Muscle layer of colon (tissue), 2 donors: ENCODE results near the gene RUNX1.

ENCODE experiments used
- H3K27ac ChIP-seq: one replicate; pipeline ENCODE4 v1.7.0; 2013; ENCODE audit warnings: low read depth, mild to moderate bottlenecking, low read length, moderate library complexity
- H3K27me3 ChIP-seq, 2 donors: one replicate each; pipeline ENCODE4 v1.7.0; 2013; ENCODE audit warnings: low read length in 2 of 2, mild to moderate bottlenecking in 2 of 2; ENCODE audit not compliant: insufficient read depth in 2 of 2, control insufficient read depth in 1 of 2
- H3K36me3 ChIP-seq: one replicate; pipeline ENCODE4 v1.7.0; 2013; ENCODE audit warnings: mild to moderate bottlenecking, low read length; ENCODE audit not compliant: insufficient read depth
- H3K4me1 ChIP-seq: one replicate; pipeline ENCODE4 v1.7.0; 2013; ENCODE audit warnings: mild to moderate bottlenecking, low read length; ENCODE audit not compliant: insufficient read depth
- H3K4me3 ChIP-seq, 2 donors: one replicate each; pipeline ENCODE4 v1.7.0; 2013; ENCODE audit warnings: low read length in 2 of 2, low read depth in 1 of 2, mild to moderate bottlenecking in 1 of 2, moderate library complexity in 1 of 2
- H3K9ac ChIP-seq: one replicate; pipeline ENCODE4 v1.7.0; 2013; ENCODE audit warnings: low read length
- H3K9me3 ChIP-seq: one replicate; pipeline ENCODE4 v1.7.0; 2013; ENCODE audit warnings: mild to moderate bottlenecking, low read length
- donor health status: abdominal sarcoma.
- donor health status: Adenocarcinoma of cecum.

Gene RUNX1

GRCh38 chr21:34796518-34797200, 252.4 kb downstream of the RUNX1 start:
- Histone ChIP-seq H3K9me3 (no peaks in the 10 kb centered on the region), H3K4me1 (peaks cover 30% of the 10 kb centered on the region), H3K4me3 (no peak overlapping the region), H3K27me3 (no peaks in the 10 kb centered on the region), H3K9ac (no peak overlapping the region), H3K36me3 (no peaks in the 10 kb centered on the region), H3K27ac (no peak overlapping the region)

- H3K27me3 ChIP-seq, result no peaks in the 10 kb centered on the region
- no peak overlapping the region for H3K9ac ChIP-seq
- H3K9me3 ChIP-seq, result no peaks in the 10 kb centered on the region
- H3K36me3 ChIP-seq, result no peaks in the 10 kb centered on the region
- no peak overlapping the region for H3K27ac ChIP-seq
- peak overlapping the region in 1 of 2 donors; percentile 2 for H3K4me3 ChIP-seq
- H3K4me1 ChIP-seq, result peaks cover 30% of the 10 kb centered on the region
Measured at GRCh38 chr21:34795548-34796180, 253.4 kb downstream of the RUNX1 start.

GRCh38 chr21:34795175-34795547, 253.9 kb downstream of the RUNX1 start:
- Histone ChIP-seq H3K27me3 (no peaks in the 10 kb centered on the region), H3K36me3 (no peaks in the 10 kb centered on the region), H3K9ac (no peak overlapping the region), H3K27ac (no peak overlapping the region), H3K4me1 (peaks cover 30% of the 10 kb centered on the region), H3K4me3 (peak overlapping the region in 1 of 2 donors; percentile 2), H3K9me3 (no peaks in the 10 kb centered on the region)

- Histone ChIP-seq H3K27me3 (no peaks in the 10 kb centered on the region), H3K9ac (no peak overlapping the region), H3K9me3 (no peaks in the 10 kb centered on the region), H3K27ac (no peak overlapping the region), H3K36me3 (no peaks in the 10 kb centered on the region), H3K4me1 (peaks cover 30% of the 10 kb centered on the region), H3K4me3 (no peak overlapping the region)
Measured at GRCh38 chr21:34794686-34795085, 254.4 kb downstream of the RUNX1 start.

GRCh38 chr21:34793471-34793870, 255.6 kb downstream of the RUNX1 start:
- H3K9ac ChIP-seq, result no peak overlapping the region
- no peaks in the 10 kb centered on the region for H3K9me3 ChIP-seq

GRCh38 chr21:34792504-34793089, 256.5 kb downstream of the RUNX1 start:
- no peaks in the 10 kb centered on the region for H3K36me3 ChIP-seq
- H3K4me3 ChIP-seq, result no peak overlapping the region
- no peak overlapping the region for H3K9ac ChIP-seq
- no peaks in the 10 kb centered on the region for H3K27me3 ChIP-seq
- peaks cover 30% of the 10 kb centered on the region for H3K4me1 ChIP-seq
- no peak overlapping the region for H3K27ac ChIP-seq
- no peaks in the 10 kb centered on the region for H3K9me3 ChIP-seq

More at GRCh38 chr21:34793471-34793870, 255.6 kb downstream of the RUNX1 start:
- Histone ChIP-seq H3K4me3 (no peak overlapping the region), H3K27ac (no peak overlapping the region), H3K36me3 (no peaks in the 10 kb centered on the region), H3K27me3 (no peaks in the 10 kb centered on the region), H3K4me1 (peaks cover 30% of the 10 kb centered on the region)

- H3K4me1 ChIP-seq, result peaks cover 26% of the 10 kb centered on the region
- H3K9me3 ChIP-seq, result no peaks in the 10 kb centered on the region
- H3K36me3 ChIP-seq, result no peaks in the 10 kb centered on the region
- no peak overlapping the region for H3K9ac ChIP-seq
- no peak overlapping the region for H3K27ac ChIP-seq
- H3K27me3 ChIP-seq, result no peaks in the 10 kb centered on the region
- H3K4me3 ChIP-seq, result no peak overlapping the region
Measured at GRCh38 chr21:34791776-34792503, 257.2 kb downstream of the RUNX1 start.

- no peak overlapping the region for H3K27ac ChIP-seq
- H3K9me3 ChIP-seq, result no peaks in the 10 kb centered on the region
Measured at GRCh38 chr21:34790834-34791233, 258.3 kb downstream of the RUNX1 start.

GRCh38 chr21:34790341-34790740, 258.8 kb downstream of the RUNX1 start:
- Histone ChIP-seq H3K4me3 (no peak overlapping the region), H3K27ac (no peak overlapping the region), H3K4me1 (peaks cover 10% of the 10 kb centered on the region), H3K27me3 (no peaks in the 10 kb centered on the region), H3K36me3 (no peaks in the 10 kb centered on the region), H3K9ac (no peak overlapping the region), H3K9me3 (no peaks in the 10 kb centered on the region)

More at GRCh38 chr21:34790834-34791233, 258.3 kb downstream of the RUNX1 start:
- H3K4me1 ChIP-seq, result peaks cover 15% of the 10 kb centered on the region
- no peaks in the 10 kb centered on the region for H3K36me3 ChIP-seq
- H3K4me3 ChIP-seq, result no peak overlapping the region
- no peak overlapping the region for H3K9ac ChIP-seq
- H3K27me3 ChIP-seq, result no peaks in the 10 kb centered on the region

GRCh38 chr21:34788879-34789278, 260.2 kb downstream of the RUNX1 start:
- Histone ChIP-seq H3K4me1 (no peaks in the 10 kb centered on the region), H3K27me3 (no peaks in the 10 kb centered on the region), H3K4me3 (no peak overlapping the region), H3K27ac (no peak overlapping the region), H3K9ac (no peak overlapping the region), H3K36me3 (no peaks in the 10 kb centered on the region), H3K9me3 (no peaks in the 10 kb centered on the region)

- Histone ChIP-seq H3K9me3 (no peaks in the 10 kb centered on the region), H3K4me1 (no peaks in the 10 kb centered on the region), H3K27ac (no peak overlapping the region), H3K36me3 (no peaks in the 10 kb centered on the region), H3K9ac (no peak overlapping the region), H3K4me3 (no peak overlapping the region), H3K27me3 (no peaks in the 10 kb centered on the region)
Measured at GRCh38 chr21:34783815-34784214, 265.3 kb downstream of the RUNX1 start.
